Right kidney (tissue), 1 donor: ENCODE measurements around the gene SPON1.
"Not testable (repeated sequence)": the region's sequence is repeated elsewhere in the genome, so short reads cannot be mapped to it uniquely, and the experiment has no call there.

Experiments used
- DNase-seq: peaks from one replicate; pipeline ENCODE4 v3.0.0-alpha.2; 2016

The SPON1 gene

DNA sequence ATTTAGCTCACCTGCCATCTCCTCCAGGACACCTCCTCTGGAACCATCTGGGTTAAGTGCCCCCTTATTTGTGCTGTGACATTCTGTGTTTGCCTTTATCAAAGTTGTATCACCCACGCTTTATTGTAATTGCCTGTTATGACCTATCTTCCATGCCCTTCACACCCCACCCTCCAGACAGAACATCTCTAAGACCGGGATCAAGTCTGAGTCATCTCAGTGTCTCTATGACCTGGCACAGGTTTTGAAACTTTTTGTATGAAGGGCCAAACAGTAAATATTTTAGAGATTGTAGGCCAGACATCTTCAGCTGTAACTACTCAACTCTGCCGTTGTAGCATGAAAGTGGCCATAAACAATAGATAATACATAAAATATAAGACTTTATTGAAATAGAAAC is 161.8 kb downstream of the SPON1 start:
- DNase-seq = no peak

DNA sequence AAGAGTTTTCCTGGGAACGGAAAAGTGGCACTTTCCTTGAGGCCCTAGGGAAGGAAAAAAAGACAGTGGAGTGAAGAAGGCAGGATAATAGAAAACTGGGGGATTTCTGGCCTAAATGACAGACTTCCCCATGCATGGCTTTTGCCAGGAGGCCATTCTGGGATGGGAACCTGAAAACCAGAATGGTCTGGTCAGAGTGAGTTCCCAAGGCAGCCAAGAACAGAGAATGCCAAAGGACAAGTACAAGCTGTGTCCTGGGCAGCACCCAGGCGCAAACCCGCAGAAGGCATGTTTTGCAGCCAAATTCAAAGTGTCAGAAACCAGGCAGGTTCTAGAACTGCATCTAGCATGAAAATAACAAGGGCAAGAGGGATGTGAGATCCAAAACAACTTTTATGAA is 162.4 kb downstream of the SPON1 start:
- DNase-seq = no peak

DNA sequence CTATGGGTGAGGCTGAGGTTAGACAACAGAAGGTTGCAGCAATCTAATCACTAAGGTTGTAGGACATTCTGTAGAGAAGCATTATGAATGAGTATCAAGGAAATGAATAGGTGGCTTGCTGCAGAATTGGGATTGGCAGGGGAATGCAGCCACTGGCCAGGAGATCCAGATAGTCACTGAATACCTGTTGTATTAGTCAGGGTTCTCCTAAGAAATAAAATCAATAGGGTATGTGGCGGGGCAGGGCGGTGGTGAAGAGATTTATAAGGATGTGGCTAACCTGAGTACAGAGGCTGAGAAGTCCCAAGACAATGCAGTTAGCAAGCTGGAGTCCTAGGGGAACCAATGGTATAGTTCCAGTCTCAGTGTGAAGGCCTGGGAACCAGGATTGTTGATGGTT is 163.0 kb downstream of the SPON1 start:
- DNase-seq = no peak

DNA sequence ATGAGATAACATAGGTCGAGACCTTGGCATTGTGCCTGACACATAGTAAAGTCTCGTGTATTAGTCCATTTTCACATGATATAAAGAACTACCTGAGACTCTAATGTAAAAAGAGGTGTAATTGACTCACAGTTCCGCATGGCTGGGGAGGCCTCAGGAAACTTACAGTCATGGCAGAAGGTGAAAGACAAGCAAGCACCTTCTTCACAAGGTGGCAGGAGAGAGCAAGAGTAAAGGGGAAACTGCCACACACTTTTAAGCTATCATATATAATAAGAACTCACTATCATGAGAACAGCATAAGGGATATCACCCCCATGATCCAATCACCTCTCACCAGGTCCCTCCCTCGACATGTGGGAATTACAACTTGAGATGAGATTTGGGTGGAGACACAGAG is 165.2 kb downstream of the SPON1 start:
- DNase-seq = no peak

DNA sequence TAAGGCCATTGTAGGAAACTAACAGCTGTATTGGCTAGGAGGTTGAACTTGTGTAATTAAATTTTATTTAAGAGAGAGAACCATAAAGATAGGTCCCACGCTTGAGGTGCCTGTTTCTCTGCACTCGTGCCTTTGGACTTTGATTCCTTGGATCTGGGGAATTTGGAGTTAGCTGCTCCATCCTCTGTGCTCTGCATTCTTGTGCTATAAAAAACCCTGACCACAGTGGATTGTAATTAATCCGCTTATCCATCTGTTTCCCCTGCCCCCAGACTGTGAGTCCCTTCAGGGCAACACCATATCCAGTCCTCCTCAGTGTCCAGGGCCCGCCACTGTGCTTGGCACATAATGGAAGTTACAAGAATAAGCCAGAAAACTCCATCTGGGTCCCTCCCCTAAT is 169.8 kb downstream of the SPON1 start:
- no peak for DNase-seq

DNA sequence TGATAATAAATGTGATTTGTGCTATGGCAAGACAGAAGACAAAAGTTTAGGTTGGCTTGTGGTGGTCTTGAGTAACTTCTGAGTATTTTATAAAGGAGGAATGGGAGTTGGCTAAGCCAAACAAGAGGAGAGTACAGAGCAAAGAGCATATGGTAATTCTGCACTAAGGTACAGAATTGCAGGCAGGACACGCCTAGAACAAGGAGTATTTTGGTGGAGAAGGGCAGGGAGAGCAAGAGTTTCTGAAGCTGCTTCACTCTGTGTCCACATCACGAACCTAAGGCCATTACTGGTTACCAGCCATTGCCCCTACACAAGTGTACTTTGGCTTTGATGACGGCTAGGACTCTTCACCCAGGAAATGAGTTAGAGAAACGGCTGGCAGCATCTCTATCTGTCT is 170.9 kb downstream of the SPON1 start:
- no peak for DNase-seq

DNA sequence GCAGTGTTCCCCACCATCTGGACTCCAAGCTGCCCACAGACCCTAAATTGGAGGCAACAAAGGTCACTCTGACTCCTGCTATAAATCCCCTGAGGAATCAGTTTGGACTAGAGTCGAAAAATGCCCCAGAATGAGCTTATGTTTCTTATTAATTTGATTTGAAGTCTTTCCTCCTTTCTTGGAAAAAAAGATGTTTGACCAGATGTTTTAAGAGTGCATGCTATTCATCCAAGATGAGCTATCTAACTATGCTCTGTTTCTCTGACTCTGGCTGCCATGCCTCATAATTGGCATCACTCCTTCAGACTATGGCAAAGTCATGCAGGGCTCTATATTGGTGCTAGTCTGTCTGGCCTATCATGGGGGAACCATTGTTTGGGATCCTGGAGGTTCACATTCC is 174.0 kb downstream of the SPON1 start:
- no peak for DNase-seq

DNA sequence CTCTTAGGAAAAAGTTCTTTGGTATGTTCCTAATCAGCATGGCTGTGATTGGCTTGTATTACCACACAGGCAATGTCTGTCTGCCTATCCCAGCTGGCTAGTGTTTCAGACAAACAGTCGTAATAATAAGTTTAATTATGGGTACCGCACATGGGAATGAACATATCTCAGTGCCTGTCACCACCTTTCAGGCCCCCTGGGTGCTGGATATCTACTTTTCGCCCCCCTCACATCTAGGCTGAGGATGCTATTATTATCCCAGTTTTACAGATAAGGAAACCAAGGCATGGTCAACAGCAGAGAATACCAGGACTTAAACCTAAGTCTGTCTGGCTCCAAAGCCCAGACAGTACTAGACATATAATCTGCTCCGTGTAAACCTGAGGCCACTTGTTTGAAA is 174.8 kb downstream of the SPON1 start:
- no peak for DNase-seq

DNA sequence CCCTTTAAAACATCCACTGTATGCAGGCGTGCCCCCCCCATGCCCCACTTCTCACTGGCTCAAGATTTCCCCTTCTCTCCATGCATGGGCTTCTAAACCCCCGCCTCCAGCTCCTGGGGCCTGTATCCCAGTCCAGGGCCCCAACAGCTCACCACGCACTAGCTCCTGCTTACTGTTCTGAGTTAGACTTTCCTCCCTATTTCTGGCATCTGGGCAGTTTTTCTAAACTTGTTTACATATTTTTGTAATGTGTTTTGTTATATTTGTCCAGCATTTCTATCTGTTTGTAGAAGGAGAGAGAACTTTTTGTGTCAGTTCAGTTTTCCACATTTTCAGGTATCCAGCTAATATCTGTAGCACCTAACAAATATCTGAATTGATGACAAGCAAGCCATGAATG is 178.5 kb downstream of the SPON1 start:
- DNase-seq = no peak

DNA sequence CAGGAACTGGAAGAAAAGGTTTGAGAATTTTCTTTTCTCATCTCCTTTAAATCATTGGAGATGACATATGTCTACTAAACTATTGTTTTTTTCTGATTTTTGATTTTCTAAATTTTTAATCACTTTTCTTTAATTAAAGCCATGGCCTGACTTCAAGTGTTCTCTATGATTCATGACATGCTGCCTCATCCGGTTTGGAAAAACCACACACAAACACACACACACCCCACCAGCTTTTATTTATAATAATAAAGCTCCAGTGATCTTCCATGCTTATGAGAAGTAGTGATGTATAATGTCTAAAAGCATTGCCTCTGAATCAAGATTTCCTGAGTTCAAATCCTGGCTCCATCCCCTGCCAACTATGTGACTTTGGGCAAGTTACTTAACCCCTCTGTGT is 179.2 kb downstream of the SPON1 start:
- DNase-seq = no peak

DNA sequence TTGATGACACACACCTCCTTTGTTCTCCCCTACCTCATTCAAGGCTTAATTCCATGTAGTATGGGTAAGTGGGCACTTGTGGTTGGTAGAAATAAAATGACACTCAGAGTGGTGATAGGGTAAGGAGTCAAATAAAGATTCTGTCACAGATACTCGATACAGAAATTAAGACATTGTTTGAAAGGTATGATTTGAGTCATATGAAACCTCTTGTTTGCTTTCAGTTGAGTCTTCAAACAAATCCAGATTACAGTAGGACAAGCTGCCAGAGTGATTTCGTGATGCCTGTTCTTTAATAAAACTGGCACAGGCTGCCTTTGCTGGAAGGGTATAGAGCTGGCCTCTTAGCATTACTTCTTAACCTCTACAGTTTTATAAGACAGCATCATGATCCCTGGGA is 182.4 kb downstream of the SPON1 start:
- no peak for DNase-seq

DNA sequence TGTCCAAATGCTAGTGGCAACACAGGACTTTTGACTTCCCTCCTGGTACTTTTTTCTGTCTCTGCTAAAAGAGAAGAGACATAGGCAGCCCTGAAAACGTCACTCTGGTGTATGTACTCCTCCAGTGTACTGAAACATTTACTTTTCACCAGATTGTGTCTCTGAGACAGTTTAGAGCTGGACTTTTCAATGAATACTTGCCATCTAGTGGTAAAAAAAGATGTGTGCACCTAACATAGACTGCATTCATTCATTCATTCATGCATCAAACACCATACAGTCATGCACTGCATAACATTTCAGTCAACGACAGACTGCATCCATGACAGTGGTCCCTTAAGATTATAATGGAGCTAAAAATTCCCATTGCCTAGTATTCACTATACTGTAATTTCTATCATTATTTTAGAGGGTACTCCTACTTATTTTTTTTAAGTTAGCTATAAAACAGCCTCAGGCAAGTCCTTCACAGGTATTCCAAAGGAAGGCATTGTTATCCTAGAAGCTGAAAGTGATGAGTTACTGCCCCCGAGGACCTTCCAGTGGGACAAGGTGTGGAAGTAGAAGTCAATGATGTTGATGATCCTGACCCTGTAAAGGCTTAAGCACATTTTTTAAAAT is 186.2 kb downstream of the SPON1 start:
- no peak for DNase-seq

DNA sequence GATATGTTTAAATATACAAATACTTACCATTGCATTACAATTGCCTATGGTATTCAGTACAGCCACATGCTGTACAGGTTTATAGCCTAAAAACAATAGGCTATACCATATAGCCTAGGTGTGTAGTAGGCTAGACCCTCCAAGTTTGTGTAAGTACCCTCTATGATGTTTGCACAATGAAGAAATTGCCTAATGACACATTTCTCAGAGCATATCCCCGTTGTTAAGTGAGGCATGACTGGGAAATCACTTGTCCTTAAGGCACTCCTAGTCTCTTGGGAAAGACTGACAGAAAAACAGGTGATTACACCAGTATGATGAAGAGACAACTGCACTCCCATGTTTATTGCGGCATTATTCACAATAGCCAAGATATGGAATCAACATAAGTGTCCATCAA is 187.2 kb downstream of the SPON1 start:
- no peak for DNase-seq

DNA sequence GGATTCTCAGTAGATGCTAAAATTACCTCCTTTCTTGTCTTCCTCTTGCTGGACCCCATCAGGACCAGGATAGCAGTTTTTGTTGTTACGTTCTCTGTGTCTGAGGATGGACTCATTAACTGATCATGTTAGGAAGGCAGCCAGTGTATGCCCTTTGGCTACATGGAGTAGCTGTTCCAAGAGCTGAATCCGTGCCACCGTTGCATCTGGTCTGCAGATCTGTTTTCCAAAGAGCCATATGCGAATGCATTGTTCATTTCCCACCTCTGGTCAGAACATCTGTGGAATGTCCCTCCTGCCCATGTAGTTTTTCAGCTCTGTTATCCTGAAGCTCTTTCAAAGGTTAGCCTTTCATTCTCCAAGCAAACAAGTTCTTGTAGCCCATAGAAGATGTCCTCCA is 188.4 kb downstream of the SPON1 start:
- DNase-seq = no peak

DNA sequence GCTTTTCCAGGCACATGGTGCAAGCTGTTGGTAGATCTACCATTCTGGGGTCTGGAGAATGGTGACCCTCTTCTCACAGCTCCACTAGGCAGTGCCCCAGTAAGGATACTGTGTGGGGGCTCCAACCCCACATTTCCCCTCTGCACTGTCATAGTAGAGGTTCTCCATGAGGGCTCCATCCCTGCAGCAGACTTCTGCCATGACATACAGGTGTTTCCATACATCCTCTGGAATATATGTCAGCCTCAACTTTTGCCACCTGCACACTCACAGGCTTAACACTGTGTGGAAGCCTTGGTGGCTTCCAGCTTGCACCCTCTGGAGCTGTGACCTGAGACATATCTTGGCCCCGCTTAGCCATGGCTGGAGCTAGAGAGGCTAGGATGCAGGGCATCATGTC is 191.6 kb downstream of the SPON1 start:
- not testable (repeated sequence) for DNase-seq

DNA sequence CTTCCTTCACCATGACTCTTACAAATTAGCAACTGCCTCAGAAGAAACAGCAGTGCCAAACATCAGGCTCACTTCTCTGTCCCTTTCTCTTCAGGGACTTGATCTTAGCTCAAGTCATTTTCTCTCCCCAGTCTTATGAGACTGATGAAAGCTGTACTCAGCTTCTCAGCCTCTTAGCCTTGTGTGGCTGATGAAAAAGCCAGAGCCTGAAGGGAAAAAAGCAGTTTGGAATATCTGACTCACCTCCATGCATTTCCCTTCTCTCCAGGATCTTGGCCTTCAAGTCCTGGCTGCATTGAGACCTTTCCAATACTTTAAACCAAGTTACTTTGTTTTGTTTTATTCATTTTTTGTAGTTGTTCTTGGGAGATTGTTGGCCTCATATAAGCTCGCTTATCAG is 195.9 kb downstream of the SPON1 start:
- no peak for DNase-seq

DNA sequence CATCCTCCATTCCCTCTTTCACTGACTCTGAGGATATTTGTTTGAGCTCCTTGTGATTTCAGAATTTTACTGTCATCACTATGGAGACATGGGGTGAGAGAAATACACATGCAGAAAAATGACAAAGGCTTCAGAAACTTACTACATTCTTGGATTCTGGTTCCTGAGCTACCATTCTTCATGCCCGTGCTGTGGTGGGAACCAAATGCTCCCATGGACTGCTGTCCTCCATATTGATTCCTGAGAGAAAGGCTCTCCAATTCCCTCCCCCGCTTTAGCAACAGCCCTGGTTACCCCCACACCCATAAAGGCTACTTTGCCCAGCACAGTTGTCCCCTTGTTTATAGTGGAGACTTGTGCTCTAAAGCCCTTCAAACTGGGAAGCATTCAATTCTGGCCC is 201.1 kb downstream of the SPON1 start:
- no peak for DNase-seq

DNA sequence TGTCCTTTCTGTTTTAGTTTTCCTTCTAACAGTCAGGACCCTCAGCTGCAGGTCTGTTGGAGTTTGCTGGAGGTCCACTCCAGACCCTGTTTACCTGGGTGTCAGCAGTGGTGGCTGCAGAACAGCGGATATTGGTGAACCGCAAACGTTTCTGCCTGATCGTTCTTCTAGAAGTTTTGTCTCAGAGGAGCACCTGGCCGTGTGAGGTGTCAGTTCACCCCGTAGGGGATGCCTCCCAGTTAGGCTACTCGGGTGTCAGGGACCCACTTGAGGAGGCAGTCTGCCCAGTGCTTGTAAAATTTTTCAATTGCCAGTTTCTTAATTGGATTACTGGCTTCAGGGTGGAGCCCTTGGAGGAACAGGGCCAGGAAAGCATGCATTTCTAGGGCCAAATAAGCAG is 211.2 kb downstream of the SPON1 start:
- DNase-seq = not testable (repeated sequence)

DNA sequence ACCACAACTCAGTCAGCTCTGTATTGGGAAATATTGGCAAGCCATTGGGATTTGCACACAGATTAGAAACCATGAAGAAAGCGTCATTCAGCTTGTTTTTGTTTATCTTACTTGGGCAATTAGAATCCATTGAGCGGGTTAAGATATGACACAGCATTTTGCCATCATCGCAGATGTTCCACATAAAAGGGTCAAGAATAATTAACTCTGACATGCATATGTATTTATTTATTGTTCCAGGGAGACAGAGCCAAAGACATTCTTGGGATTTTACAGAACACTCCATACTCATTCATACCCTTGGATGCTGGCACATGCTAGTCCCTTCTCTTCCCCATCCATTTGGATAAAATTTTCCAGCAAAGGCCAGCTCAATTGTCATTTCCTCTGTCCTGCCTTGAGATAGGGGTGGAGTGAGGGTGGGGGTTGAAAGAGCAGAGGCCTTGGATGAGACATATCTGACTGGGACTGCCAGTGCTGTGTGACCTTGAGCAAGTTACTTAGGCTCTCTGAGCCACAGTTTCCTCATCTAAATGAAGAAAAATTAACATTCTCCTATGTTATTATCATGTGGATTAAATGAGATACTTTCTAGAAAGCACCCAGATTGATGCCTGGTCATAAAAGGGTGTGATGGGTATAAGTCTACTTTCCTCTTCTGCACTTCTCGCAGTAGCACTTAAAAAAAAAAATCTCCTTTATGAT is 216.7 kb downstream of the SPON1 start:
- no peak for DNase-seq

DNA sequence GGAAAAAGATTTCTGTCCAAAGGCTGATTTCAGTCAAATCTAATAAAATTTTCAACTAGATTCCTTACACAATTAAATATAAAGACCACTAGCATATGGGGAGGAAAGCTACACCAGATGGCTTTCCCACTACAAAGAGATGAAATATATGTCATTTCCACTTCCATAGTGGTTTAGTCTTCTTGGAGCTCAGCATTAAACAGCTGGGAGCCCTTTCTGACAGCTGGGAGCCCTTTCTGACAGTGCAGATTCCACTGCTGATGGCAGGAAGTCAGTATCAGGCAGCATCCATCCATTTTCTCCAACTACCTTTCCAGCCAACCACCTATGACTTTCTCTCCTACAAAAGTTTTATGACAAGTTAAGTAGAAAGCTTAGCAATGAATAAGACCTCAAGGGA is 218.6 kb downstream of the SPON1 start:
- DNase-seq = no peak

DNA sequence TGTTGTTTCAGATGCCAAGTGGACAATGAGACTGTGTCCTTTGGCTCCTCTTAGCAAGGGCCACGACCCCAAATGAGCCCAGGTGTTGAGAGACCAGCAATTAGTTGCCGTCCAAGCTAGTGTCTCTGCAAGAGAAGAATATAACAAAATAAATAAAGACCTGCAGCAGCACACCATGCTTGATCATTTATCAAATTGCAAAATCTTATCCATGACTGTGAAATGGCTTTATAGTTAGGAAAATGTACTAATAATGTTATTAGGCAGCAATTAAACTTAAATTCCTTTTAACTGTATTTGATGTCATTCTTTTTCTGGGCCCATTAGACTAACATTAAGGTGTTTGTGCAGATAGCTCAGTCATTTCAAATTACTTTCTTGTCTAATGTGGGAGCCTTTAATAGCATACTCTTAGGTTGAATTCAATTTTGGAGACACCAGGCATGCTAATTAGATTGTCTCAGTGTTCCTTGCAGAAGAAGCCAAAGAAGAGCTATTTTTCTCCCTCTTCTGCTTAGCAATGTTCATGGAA is 220.4 kb downstream of the SPON1 start:
- DNase-seq = no peak

DNA sequence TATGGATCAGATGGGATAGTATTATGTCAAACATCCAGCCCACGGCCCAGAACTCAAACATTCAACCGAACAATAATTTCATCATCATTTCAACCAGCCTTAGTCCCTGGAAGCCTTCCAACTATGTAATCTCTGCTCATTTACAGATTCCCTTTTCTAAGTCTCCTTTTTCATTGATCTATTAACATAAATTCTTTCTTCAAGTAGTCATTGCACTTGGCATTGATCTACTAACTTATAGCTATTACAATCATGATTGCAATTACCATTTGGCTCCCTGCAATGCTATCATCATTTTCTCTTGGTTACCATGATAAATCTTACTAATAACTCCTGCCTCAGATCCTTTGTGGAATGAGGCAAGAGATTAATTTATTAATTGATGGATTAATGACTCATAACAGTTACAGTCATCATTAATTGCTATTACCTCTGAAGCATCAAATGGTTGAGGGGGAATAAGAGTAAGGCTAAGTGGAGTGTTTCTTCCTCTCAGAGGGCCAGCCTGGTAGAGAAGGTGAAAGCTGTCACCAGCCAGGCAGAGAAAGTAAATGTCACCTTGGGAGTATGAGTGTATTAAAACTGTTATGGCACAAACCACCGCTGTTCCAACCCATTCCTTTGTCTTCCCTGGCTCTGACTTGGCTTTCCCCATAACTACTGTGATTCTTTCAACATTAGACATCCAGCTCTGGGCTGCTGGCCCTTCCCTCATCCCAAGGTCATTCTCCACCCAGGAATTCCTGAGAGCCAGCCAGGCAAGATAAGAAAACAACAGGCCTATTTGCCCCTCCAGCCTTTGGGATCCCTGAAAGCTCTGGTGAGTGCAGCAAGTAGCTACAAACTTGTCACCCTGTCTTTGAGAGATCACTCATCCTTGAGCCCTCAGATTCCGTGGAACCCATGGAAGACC is 221.8 kb downstream of the SPON1 start:
- DNase-seq = no peak

DNA sequence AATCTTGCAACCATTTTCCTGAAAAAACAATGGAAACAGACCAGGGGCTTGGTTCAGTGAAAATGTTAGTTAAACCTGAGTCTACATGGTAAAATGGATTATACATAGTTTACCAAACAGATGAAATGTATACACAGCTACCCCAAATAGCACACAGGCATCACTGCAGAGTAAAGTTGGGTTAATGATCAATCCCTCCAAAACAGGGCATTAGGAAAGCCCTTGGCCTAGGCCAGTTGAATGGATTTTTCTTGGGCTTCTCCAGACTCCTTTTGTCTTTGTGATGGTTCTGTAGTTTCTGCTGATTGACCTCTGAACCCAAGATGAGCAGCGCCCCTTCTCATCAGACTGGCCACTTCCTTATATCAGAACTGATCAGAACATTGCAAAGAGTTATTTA is 222.9 kb downstream of the SPON1 start:
- no peak for DNase-seq
